Colonic mucosa (tissue), 4 donors: ENCODE measurements around the gene DTNA. TPM values are rescaled to one million over a fixed set of nuclear protein-coding genes. Genes with fewer than 3 reads are reported as not detected.

Experiments used
- DNase-seq: peaks from one replicate; pipeline ENCODE4 v3.0.0-alpha.2; 2020
- H3K27ac ChIP-seq: fragments of 200-600 bp; one replicate; pipeline ENCODE4 v1.8.0; 2021
- H3K27me3 ChIP-seq: fragments of 200-600 bp; one replicate; pipeline ENCODE4 v1.8.0; 2021
- H3K36me3 ChIP-seq: fragments of 200-600 bp; one replicate; pipeline ENCODE4 v1.8.0; 2021
- H3K4me1 ChIP-seq: fragments of 200-600 bp; one replicate; pipeline ENCODE4 v1.8.0; 2021; ENCODE audit warnings: mild to moderate bottlenecking
- H3K4me3 ChIP-seq: fragments of 200-600 bp; one replicate; pipeline ENCODE4 v1.8.0; 2021
- H3K9ac ChIP-seq, 2 donors: one replicate each; pipeline ENCODE4 v1.7.0; 2013; ENCODE audit warnings: control low read depth in 2 of 2, low read depth in 2 of 2, low read length in 2 of 2
- H3K9me3 ChIP-seq: fragments of 200-600 bp; one replicate; pipeline ENCODE4 v1.8.0; 2021
- CTCF ChIP-seq: fragments of 200-600 bp; IDR thresholded peaks from one replicate; pipeline ENCODE4 v1.8.0; 2022; ENCODE audit warnings: antibody characterized with exemption, mild to moderate bottlenecking
- intact Hi-C: fragments of 100-400 bp; cut with DNase I; formaldehyde crosslinking; loops from one replicate; pipeline ENCODE4 v1.14.1; 2022
- total RNA-seq, 2 donors: library from RNA; stranded (reverse); fragmentation: NEBNext Ultra II Directional in 1 of 2; extraction: Animal tissue kit (Norgen Biotek cat#: 25700) in 1 of 2; gene quantifications; one replicate each; pipeline ENCODE4 v1.2.1, GENCODE V29; 2021
- donor health status: healthy.
- donor health status: DM: no; HTN: no; CAD: no.
- donor health status: DM: no; HTN: no; CAD: no.

DTNA gene
- total RNA-seq, 2 donors from 2014 or later, result 1.3 to 7.5 TPM

GRCh38 chr18:34928088-34928753, 218.1 kb downstream of the DTNA start:
- no peak overlapping the region for H3K4me3 ChIP-seq
- H3K9me3 ChIP-seq, result no peaks in the 10 kb centered on the region
- H3K27me3 ChIP-seq, result no peaks in the 10 kb centered on the region
- intact Hi-C loops, result no loop called here
- H3K9ac ChIP-seq, result no peak overlapping the region
- no peaks in the 10 kb centered on the region for H3K36me3 ChIP-seq
- no peak for TF ChIP-seq CTCF
- no peak overlapping the region for H3K27ac ChIP-seq
- no peaks in the 10 kb centered on the region for H3K4me1 ChIP-seq
- DNase-seq, result no peak

GRCh38 chr18:34928754-34929335, 218.7 kb downstream of the DTNA start:
- no peaks in the 10 kb centered on the region for H3K9me3 ChIP-seq
- no peak for DNase-seq
- no peaks in the 10 kb centered on the region for H3K4me1 ChIP-seq
- no peak overlapping the region for H3K27ac ChIP-seq
- H3K9ac ChIP-seq, result no peak overlapping the region
- H3K4me3 ChIP-seq, result no peak overlapping the region
- no peak for TF ChIP-seq CTCF
- H3K27me3 ChIP-seq, result no peaks in the 10 kb centered on the region
- intact Hi-C loops, result no loop called here
- H3K36me3 ChIP-seq, result no peaks in the 10 kb centered on the region

GRCh38 chr18:34929336-34929780, 219.3 kb downstream of the DTNA start:
- Histone ChIP-seq H3K36me3 (no peaks in the 10 kb centered on the region), H3K9me3 (no peaks in the 10 kb centered on the region), H3K4me3 (no peak overlapping the region), H3K9ac (no peak overlapping the region), H3K4me1 (no peaks in the 10 kb centered on the region), H3K27ac (no peak overlapping the region), H3K27me3 (no peaks in the 10 kb centered on the region)
- intact Hi-C loops, result no loop called here
- DNase-seq, result no peak
- no peak for TF ChIP-seq CTCF

GRCh38 chr18:34932363-34932762, 222.3 kb downstream of the DTNA start:
- TF ChIP-seq CTCF, result no peak
- H3K27ac ChIP-seq, result no peak overlapping the region
- H3K27me3 ChIP-seq, result no peaks in the 10 kb centered on the region
- H3K4me1 ChIP-seq, result no peaks in the 10 kb centered on the region
- no peaks in the 10 kb centered on the region for H3K9me3 ChIP-seq
- intact Hi-C loops, result no loop called here
- H3K9ac ChIP-seq, result no peak overlapping the region
- H3K4me3 ChIP-seq, result no peak overlapping the region
- no peaks in the 10 kb centered on the region for H3K36me3 ChIP-seq
- no peak for DNase-seq

GRCh38 chr18:34932792-34933466, 222.8 kb downstream of the DTNA start:
- no peaks in the 10 kb centered on the region for H3K4me1 ChIP-seq
- no peak overlapping the region for H3K27ac ChIP-seq
- DNase-seq, result no peak
- H3K9ac ChIP-seq, result no peak overlapping the region
- H3K36me3 ChIP-seq, result no peaks in the 10 kb centered on the region
- no peaks in the 10 kb centered on the region for H3K27me3 ChIP-seq
- intact Hi-C loops, result no loop called here
- H3K4me3 ChIP-seq, result no peak overlapping the region
- H3K9me3 ChIP-seq, result no peaks in the 10 kb centered on the region
- no peak for TF ChIP-seq CTCF
